ENCODE measurements around the gene EP400. TPM values are rescaled to one million over a fixed set of nuclear protein-coding genes. Genes with fewer than 3 reads are reported as not detected.

Gene EP400, protein sequence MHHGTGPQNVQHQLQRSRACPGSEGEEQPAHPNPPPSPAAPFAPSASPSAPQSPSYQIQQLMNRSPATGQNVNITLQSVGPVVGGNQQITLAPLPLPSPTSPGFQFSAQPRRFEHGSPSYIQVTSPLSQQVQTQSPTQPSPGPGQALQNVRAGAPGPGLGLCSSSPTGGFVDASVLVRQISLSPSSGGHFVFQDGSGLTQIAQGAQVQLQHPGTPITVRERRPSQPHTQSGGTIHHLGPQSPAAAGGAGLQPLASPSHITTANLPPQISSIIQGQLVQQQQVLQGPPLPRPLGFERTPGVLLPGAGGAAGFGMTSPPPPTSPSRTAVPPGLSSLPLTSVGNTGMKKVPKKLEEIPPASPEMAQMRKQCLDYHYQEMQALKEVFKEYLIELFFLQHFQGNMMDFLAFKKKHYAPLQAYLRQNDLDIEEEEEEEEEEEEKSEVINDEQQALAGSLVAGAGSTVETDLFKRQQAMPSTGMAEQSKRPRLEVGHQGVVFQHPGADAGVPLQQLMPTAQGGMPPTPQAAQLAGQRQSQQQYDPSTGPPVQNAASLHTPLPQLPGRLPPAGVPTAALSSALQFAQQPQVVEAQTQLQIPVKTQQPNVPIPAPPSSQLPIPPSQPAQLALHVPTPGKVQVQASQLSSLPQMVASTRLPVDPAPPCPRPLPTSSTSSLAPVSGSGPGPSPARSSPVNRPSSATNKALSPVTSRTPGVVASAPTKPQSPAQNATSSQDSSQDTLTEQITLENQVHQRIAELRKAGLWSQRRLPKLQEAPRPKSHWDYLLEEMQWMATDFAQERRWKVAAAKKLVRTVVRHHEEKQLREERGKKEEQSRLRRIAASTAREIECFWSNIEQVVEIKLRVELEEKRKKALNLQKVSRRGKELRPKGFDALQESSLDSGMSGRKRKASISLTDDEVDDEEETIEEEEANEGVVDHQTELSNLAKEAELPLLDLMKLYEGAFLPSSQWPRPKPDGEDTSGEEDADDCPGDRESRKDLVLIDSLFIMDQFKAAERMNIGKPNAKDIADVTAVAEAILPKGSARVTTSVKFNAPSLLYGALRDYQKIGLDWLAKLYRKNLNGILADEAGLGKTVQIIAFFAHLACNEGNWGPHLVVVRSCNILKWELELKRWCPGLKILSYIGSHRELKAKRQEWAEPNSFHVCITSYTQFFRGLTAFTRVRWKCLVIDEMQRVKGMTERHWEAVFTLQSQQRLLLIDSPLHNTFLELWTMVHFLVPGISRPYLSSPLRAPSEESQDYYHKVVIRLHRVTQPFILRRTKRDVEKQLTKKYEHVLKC (N-terminal part only)
- 5.0 and 6.1 TPM in 2 replicates for total RNA-seq

GRCh38 chr12:131949431-131950181 lies at the start of gene EP400:
Gene EP400 (plus strand): TSS chr12:131949942. CDS start chr12:131960620, 10,678 bp downstream.

DNA sequence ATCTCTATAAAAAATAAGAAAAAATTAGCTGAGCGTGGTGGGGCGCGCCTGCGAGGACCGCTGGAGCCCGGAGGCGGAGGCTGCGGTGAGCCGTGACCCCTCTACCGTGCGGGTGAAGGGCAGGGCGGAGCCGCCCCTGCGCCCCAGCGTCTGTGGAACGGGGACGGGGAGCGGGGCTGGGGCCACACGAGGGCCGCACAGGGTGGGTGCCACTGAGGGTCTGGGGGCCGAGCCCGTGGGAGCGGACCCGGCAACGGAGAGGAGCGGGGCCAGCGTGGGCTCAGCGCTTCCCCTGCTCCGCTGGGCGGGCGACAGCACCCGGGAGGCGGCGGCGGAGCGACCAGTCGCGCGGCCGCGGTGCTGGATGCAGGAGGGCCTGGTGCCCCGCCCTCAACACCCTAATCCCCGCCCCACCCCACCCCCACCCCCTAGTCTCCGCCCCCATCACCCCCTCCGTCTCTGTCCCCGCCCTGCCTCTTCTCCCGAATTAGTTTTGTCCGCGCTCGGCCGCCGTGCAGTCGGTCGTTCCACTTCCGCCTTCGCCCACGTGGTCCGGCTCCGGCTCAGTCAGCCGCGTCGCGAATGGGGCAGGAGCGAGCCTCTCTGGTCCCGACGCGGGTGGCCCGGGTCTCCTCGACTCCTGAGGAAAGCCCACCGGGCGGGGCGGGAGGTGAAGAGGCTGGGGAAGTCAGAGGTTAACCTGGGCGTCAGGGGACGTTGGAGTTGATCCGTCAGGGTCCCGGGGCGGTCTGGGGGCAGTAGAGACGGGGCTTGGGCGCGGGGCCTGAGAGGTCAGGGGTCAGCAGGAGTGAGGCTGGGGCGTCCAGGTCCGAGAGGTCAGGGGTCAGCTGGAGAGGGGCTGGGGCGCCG lies 20.8 kb upstream of the EP400 start, which contains the start of gene PUS1:
Gene PUS1 (plus strand): TSS at position 566 of the 870 bp plus-strand sequence. CDS start 447 bp downstream, outside the sequence.

Other genes with a start within 250 kb of the EP400 start
- gene SFSWAP, start 238.9 kb upstream of the EP400 start, total RNA-seq = 12.7 and 14.4 TPM in 2 replicates
- 19.7 and 65.2 TPM in 2 replicates for gene MMP17, start 121.5 kb upstream of the EP400 start, total RNA-seq
- 4.0 and 9.4 TPM in 2 replicates for gene ULK1, start 55.3 kb upstream of the EP400 start, total RNA-seq
- gene PUS1, start 20.7 kb upstream of the EP400 start, total RNA-seq = 20.0 and 23.9 TPM in 2 replicates
- 11.7 and 13.0 TPM in 2 replicates for gene DDX51, start 194.4 kb downstream of the EP400 start, total RNA-seq
- 15.6 and 16.8 TPM in 2 replicates for gene NOC4L, start 194.5 kb downstream of the EP400 start, total RNA-seq